ENCODE data around the gene RAB13.

The RAB13 gene

DNA sequence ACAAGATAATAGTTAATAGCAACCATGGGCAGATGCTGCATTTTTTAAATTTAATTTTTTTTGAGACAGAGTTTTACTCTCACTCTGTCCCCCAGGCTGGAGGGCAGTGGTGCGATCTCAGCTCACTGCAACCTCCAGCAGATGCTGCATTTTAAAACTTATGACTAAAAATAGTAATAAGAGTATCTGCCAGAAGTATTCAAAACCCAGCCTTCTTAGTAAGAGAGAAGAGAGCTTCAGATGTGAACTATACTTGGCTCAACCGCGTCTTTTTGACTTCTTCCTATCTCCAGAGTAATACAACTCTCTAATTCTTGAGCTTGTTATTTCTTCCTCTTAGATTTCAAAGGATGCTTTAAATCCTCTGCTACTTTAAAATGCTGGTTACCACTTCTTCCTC, 9.1 kb upstream of the RAB13 start:
- TF ChIP-seq, protein P1, sequence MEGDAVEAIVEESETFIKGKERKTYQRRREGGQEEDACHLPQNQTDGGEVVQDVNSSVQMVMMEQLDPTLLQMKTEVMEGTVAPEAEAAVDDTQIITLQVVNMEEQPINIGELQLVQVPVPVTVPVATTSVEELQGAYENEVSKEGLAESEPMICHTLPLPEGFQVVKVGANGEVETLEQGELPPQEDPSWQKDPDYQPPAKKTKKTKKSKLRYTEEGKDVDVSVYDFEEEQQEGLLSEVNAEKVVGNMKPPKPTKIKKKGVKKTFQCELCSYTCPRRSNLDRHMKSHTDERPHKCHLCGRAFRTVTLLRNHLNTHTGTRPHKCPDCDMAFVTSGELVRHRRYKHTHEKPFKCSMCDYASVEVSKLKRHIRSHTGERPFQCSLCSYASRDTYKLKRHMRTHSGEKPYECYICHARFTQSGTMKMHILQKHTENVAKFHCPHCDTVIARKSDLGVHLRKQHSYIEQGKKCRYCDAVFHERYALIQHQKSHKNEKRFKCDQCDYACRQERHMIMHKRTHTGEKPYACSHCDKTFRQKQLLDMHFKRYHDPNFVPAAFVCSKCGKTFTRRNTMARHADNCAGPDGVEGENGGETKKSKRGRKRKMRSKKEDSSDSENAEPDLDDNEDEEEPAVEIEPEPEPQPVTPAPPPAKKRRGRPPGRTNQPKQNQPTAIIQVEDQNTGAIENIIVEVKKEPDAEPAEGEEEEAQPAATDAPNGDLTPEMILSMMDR (IDR thresholded peaks at IDR 0.05): no peak
- Histone ChIP-seq H3K79me2 (peaks cover 3% of the 10 kb centered on the region), H3K27ac (no peak overlapping the region), H3K9me3 (ENCODE audit: control insufficient read depth, low read length) (no peaks in the 10 kb centered on the region), H3K4me2 (ENCODE audit: low read length) (no peak overlapping the region), H3K9ac (no peak overlapping the region), H3K4me3 (ENCODE audit: low read depth, low read length) (no peak overlapping the region), H3K4me1 (no peaks in the 10 kb centered on the region), H3K36me3 (ENCODE audit: control insufficient read depth, insufficient read depth, low read length) (peaks cover 2% of the 10 kb centered on the region), H2AFZ (no peak overlapping the region), H3K27me3 (ENCODE audit: control insufficient read depth, insufficient read depth, low read length) (no peaks in the 10 kb centered on the region)

DNA sequence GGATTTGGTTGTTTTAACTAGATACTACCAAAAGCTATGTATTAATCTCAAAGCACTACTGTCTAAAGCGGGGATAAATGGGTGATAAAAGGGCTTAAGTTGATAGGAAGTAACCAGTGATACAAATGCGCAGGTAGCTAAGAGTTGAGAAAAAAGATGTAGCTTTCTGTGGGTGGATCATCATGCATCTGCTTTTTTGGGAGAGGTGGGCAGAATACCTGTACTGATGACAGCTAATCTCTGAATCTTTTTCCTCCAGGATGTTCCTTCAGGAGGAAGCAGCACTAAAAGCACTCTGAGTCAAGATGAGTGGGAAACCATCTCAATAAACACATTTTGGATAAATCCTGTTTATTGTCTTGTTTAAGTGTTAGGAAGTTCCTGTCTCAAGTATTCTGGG, 5.7 kb upstream of the RAB13 start:
- TF ChIP-seq, protein P1 (IDR thresholded peaks at IDR 0.05): no peak
- no peaks in the 10 kb centered on the region for H3K9me3 ChIP-seq (ENCODE audit: control insufficient read depth, low read length)
- no peaks in the 10 kb centered on the region for H3K4me1 ChIP-seq
- H3K4me3 ChIP-seq (ENCODE audit: low read depth, low read length): peak overlapping the region; percentile 95
- H3K4me2 ChIP-seq (ENCODE audit: low read length): peak overlapping the region; percentile 85
- no peak overlapping the region for H3K9ac ChIP-seq
- no peak overlapping the region for H3K27ac ChIP-seq
- peaks cover 2% of the 10 kb centered on the region for H3K36me3 ChIP-seq (ENCODE audit: control insufficient read depth, insufficient read depth, low read length)
- no peaks in the 10 kb centered on the region for H3K27me3 ChIP-seq (ENCODE audit: control insufficient read depth, insufficient read depth, low read length)
- peaks cover 3% of the 10 kb centered on the region for H3K79me2 ChIP-seq
- no peak overlapping the region for H2AFZ ChIP-seq

DNA sequence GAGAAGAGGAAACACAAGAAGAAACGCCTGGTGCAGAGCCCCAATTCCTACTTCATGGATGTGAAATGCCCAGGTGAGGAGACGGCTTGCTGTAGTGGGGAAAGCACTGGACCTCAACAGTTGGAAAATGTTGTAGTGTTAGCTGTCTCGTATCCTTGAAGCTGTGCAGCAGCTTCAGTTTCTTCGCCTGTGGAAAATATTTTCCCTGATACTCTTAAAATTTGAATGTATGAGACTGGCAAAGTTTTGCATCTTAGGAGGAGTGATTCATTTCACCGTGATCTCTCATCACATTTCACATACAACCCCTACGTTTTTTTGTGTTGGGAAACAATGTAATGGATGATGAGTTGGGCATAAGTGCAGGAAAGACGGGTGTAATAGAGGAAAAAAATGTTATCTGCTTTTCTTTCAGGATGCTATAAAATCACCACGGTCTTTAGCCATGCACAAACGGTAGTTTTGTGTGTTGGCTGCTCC, 5.1 kb upstream of the RAB13 start:
- peak overlapping the region; percentile 89 for H2AFZ ChIP-seq
- H3K9me3 ChIP-seq (ENCODE audit: control insufficient read depth, low read length): no peaks in the 10 kb centered on the region
- H3K9ac ChIP-seq: peak overlapping the region; percentile 11
- H3K27me3 ChIP-seq (ENCODE audit: control insufficient read depth, insufficient read depth, low read length): no peaks in the 10 kb centered on the region
- H3K36me3 ChIP-seq (ENCODE audit: control insufficient read depth, insufficient read depth, low read length): peaks cover 2% of the 10 kb centered on the region
- H3K4me3 ChIP-seq (ENCODE audit: low read depth, low read length): peak overlapping the region; percentile 95
- peaks cover 3% of the 10 kb centered on the region for H3K79me2 ChIP-seq
- peak overlapping the region; percentile 95 for H3K27ac ChIP-seq
- TF ChIP-seq, protein P1 (IDR thresholded peaks at IDR 0.05): no peak
- no peaks in the 10 kb centered on the region for H3K4me1 ChIP-seq
- H3K4me2 ChIP-seq (ENCODE audit: low read length): peak overlapping the region; percentile 85

DNA sequence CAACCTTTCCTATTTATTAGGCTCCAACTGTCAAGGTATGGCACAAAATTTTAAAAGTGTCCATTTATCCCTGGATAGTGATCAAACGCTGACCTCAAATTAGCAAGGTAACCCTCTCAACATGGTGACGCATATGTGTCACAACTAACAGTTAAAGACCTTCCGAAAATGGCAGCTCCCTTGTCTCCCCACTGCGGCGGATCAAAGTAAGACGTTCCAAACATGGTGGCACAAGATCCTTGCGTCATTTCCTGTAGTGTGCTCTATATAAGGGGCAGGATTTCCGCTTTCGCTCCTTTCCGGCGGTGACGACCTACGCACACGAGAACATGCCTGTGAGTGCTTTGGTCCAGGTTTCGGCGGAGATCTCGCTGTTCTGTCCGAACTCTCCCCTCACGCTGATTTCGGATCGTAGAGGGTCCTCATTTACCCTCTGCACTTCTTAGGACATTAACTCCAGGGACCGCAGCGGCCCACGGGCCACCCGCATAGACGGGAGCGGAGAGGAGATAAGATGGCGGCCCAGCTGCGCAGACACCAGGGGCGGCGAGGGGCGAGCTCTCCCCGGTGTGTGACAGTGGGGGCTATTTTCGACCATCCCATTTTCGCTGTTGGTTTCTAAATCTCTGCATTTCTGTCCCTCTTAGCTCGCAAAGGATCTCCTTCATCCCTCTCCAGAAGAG, 4.5 kb upstream of the RAB13 start, which contains the start of gene RPS27:
Gene RPS27, plus strand, starts transcription at position 295 of the 683 bp plus-strand sequence. Its CDS starts 35 bp downstream, at position 330.
- H2AFZ ChIP-seq: peak within 1 kb of the TSS; percentile 89
- TF ChIP-seq, protein P1 (IDR thresholded peaks at IDR 0.05): no peak
- H3K4me2 ChIP-seq (ENCODE audit: low read length): peak within 1 kb of the TSS; percentile 85
- H3K36me3 ChIP-seq (ENCODE audit: control insufficient read depth, insufficient read depth, low read length): peaks cover 2% of the 10 kb centered on the region
- peak within 1 kb of the TSS; percentile 11 for H3K9ac ChIP-seq
- H3K79me2 ChIP-seq: peaks cover 3% of the 10 kb centered on the region
- no peaks in the 10 kb centered on the region for H3K27me3 ChIP-seq (ENCODE audit: control insufficient read depth, insufficient read depth, low read length)
- H3K4me1 ChIP-seq: no peaks in the 10 kb centered on the region
- peak within 1 kb of the TSS; percentile 95 for H3K4me3 ChIP-seq (ENCODE audit: low read depth, low read length)
- no peaks in the 10 kb centered on the region for H3K9me3 ChIP-seq (ENCODE audit: control insufficient read depth, low read length)
- H3K27ac ChIP-seq: peak within 1 kb of the TSS; percentile 95

DNA sequence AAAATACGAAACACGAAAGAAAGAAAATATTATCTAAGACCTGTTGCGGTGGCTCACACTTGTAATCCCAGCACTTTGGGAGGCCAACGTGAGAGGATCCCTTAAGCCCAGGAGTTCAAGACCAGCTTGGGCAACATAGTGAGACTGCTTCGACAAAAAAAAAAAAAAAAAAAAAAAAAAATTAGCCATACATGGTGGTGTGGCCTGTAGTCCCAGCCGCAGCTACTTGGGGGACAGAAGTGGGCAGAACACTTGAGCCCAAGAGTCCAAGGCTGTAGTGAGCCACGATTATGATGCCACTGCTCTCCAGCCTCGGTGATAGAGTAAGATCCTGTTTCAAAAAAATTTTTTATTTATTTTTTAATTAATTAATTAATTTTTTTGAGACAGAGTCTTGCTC, 1.5 kb upstream of the RAB13 start:
- Histone ChIP-seq H3K4me2 (ENCODE audit: low read length) (no peak overlapping the region), H3K27me3 (ENCODE audit: control insufficient read depth, insufficient read depth, low read length) (no peaks in the 10 kb centered on the region), H3K4me3 (ENCODE audit: low read depth, low read length) (no peak overlapping the region), H3K9ac (no peak overlapping the region), H3K79me2 (peaks cover 3% of the 10 kb centered on the region), H3K4me1 (no peaks in the 10 kb centered on the region), H3K36me3 (ENCODE audit: control insufficient read depth, insufficient read depth, low read length) (peaks cover 2% of the 10 kb centered on the region), H3K27ac (no peak overlapping the region), H3K9me3 (ENCODE audit: control insufficient read depth, low read length) (no peaks in the 10 kb centered on the region), H2AFZ (no peak overlapping the region)
- TF ChIP-seq, protein P1 (IDR thresholded peaks at IDR 0.05): no peak

Measured in parathyroid adenoma (tissue), 2 donors.